Gastroesophageal sphincter (tissue), 3 donors: ENCODE results near the gene ITPK1.

ENCODE experiments used
- POLR2AphosphoS5 ChIP-seq: sonication (generic); formaldehyde crosslinking; IDR thresholded peaks from one replicate; pipeline ENCODE4 v1.6.1; 2017; ENCODE audit warnings: antibody characterized with exemption
- TF ChIP-seq, protein P1 (sequence below), 4 experiments: fragments of 200-600 bp in 2 of 4; fragments of 450-650 bp in 2 of 4; sonication (generic) in 1 of 4; IDR thresholded peaks; one replicate each; pipeline ENCODE4 v1.5.1; 2017 to 2019; ENCODE audit warnings: antibody characterized with exemption in 4 of 4, mild to moderate bottlenecking in 2 of 4, moderate library complexity in 2 of 4

DNA sequence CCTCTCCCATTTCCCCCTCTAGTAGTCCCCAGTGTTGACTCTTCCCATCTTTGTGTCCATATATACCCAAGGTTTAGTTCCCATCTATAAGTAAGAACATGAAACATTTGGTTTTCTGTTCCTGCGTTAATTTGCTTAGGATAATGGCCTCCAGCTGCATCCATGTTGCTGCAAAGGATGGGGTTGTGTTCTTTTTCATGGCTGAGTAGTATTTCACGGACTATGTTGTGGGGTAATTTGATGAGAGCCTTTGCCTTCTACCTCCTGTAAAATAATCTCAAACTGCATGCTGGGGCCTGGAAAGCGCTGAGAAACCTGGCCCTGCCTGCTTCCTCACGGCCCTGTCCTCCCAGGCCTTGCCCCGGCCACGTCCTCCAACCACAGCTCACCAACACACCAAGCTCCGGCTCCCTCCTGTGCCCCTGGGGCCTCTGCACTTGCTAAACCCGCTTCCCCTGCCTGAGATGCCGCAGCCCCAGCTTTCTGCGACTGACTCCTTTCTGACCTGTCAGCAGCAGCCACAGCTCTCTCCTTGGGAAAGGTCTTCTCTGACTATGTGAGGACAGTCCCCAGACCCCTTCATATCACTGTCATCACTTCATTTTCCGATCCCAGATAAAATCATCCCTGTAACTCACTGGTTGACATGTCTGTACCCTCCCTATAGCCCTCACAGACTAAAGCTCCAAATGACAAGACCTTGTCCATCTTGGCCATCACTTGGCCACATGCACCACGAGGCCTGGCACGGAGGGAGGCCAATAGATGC lies 19.8 kb downstream of the ITPK1 start:
- TF ChIP-seq, protein P1, sequence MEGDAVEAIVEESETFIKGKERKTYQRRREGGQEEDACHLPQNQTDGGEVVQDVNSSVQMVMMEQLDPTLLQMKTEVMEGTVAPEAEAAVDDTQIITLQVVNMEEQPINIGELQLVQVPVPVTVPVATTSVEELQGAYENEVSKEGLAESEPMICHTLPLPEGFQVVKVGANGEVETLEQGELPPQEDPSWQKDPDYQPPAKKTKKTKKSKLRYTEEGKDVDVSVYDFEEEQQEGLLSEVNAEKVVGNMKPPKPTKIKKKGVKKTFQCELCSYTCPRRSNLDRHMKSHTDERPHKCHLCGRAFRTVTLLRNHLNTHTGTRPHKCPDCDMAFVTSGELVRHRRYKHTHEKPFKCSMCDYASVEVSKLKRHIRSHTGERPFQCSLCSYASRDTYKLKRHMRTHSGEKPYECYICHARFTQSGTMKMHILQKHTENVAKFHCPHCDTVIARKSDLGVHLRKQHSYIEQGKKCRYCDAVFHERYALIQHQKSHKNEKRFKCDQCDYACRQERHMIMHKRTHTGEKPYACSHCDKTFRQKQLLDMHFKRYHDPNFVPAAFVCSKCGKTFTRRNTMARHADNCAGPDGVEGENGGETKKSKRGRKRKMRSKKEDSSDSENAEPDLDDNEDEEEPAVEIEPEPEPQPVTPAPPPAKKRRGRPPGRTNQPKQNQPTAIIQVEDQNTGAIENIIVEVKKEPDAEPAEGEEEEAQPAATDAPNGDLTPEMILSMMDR (IDR thresholded peaks at IDR 0.05) = no peak
- no peak for TF ChIP-seq POLR2AphosphoS5
